ENCODE results near the gene BLOC1S1. TPM values are rescaled to one million over a fixed set of nuclear protein-coding genes. Genes with fewer than 3 reads are reported as not detected.

BLOC1S1 gene
- total and polyA plus RNA-seq, 4 experiments from 2014 or later = 75.1 to 87.1 (median 83.7) TPM

- Histone ChIP-seq H3K27me3 (ENCODE audit: insufficient read depth, low read length) (no peaks in the 10 kb centered on the region), H3K4me3 (ENCODE audit: low read length in 2 of 2) (no peak overlapping the region), H3K9me3 (ENCODE audit: control insufficient read depth in 1 of 2, low read length in 2 of 2) (no peaks in the 10 kb centered on the region), H3K4me1 (ENCODE audit: insufficient read depth, low read length) (no peaks in the 10 kb centered on the region), H3K27ac (ENCODE audit: low read depth, low read length) (no peak overlapping the region), H3K36me3 (ENCODE audit: insufficient read depth, low read length) (no peaks in the 10 kb centered on the region)
- Mint-ChIP-seq H3K9me3 (no peaks in the 10 kb centered on the region), H3K4me3 (no peak overlapping the region), H3K36me3 (no peaks in the 10 kb centered on the region), H3K27me3 (peaks cover 2% of the 10 kb centered on the region in 2 donors), H3K4me1 (no peaks in the 10 kb centered on the region), H3K27ac (no peak overlapping the region)
- no peak for DNase-seq
- ChIA-PET CTCF (ENCODE audit: partially characterized antibody) (interaction anchor here (1.0 kb wide), 1 partner anchor 22 kb away, joined by 3 read pairs; no protein-coding TSS in a partner anchor), POLR2A (ENCODE audit: partially characterized antibody) (no interaction called here)
- intact Hi-C loops (cut with micrococcal nuclease) = no loop called here
Measured at GRCh38 chr12:55699471-55700055, 16.3 kb upstream of the BLOC1S1 start.

GRCh38 chr12:55700255-55701018 is 15.4 kb upstream of the BLOC1S1 start:
- peaks cover 2% of the 10 kb centered on the region in 2 donors for H3K27me3 Mint-ChIP-seq
- no peaks in the 10 kb centered on the region for H3K9me3 Mint-ChIP-seq
- no peaks in the 10 kb centered on the region for H3K36me3 Mint-ChIP-seq
- intact Hi-C loops (cut with micrococcal nuclease) = no loop called here
- no peaks in the 10 kb centered on the region for H3K27me3 ChIP-seq (ENCODE audit: insufficient read depth, low read length)
- no peak for DNase-seq
- no peak overlapping the region for H3K4me3 Mint-ChIP-seq
- H3K4me3 ChIP-seq (ENCODE audit: low read length in 2 of 2) = no peak overlapping the region
- H3K4me1 Mint-ChIP-seq = no peaks in the 10 kb centered on the region
- no peak overlapping the region for H3K27ac Mint-ChIP-seq
- H3K4me1 ChIP-seq (ENCODE audit: insufficient read depth, low read length) = no peaks in the 10 kb centered on the region
- H3K36me3 ChIP-seq (ENCODE audit: insufficient read depth, low read length) = no peaks in the 10 kb centered on the region
- ChIA-PET POLR2A (ENCODE audit: partially characterized antibody) (no interaction called here), CTCF (ENCODE audit: partially characterized antibody) (no interaction called here)
- no peaks in the 10 kb centered on the region for H3K9me3 ChIP-seq (ENCODE audit: control insufficient read depth in 1 of 2, low read length in 2 of 2)
- no peak overlapping the region for H3K27ac ChIP-seq (ENCODE audit: low read depth, low read length)

- no peaks in the 10 kb centered on the region for H3K36me3 Mint-ChIP-seq
- no peak for DNase-seq
- H3K4me1 ChIP-seq (ENCODE audit: insufficient read depth, low read length) = peaks cover 5% of the 10 kb centered on the region
- ChIA-PET CTCF (ENCODE audit: partially characterized antibody) (no interaction called here), POLR2A (ENCODE audit: partially characterized antibody) (no interaction called here)
- intact Hi-C loops (cut with micrococcal nuclease) = no loop called here
- peaks cover 4 to 7% (median 6%) of the 10 kb centered on the region in 4 donors for H3K4me1 Mint-ChIP-seq
- H3K27me3 ChIP-seq (ENCODE audit: insufficient read depth, low read length) = peaks cover 5% of the 10 kb centered on the region
- H3K27ac ChIP-seq (ENCODE audit: low read depth, low read length) = no peak overlapping the region
- no peak overlapping the region for H3K4me3 ChIP-seq (ENCODE audit: low read length in 2 of 2)
- no peak overlapping the region for H3K4me3 Mint-ChIP-seq
- H3K27ac Mint-ChIP-seq = no peak overlapping the region
- H3K36me3 ChIP-seq (ENCODE audit: insufficient read depth, low read length) = no peaks in the 10 kb centered on the region
- H3K9me3 Mint-ChIP-seq = no peaks in the 10 kb centered on the region
- H3K27me3 Mint-ChIP-seq = peaks cover 5 to 10% of the 10 kb centered on the region in 2 donors
- no peaks in the 10 kb centered on the region for H3K9me3 ChIP-seq (ENCODE audit: control insufficient read depth in 1 of 2, low read length in 2 of 2)
Measured at GRCh38 chr12:55702861-55703260, 13.0 kb upstream of the BLOC1S1 start.

GRCh38 chr12:55703288-55703687 is 12.6 kb upstream of the BLOC1S1 start:
- H3K36me3 ChIP-seq (ENCODE audit: insufficient read depth, low read length) = no peaks in the 10 kb centered on the region
- intact Hi-C loops (cut with micrococcal nuclease) = no loop called here
- peaks cover 7% of the 10 kb centered on the region for H3K4me1 ChIP-seq (ENCODE audit: insufficient read depth, low read length)
- ChIA-PET CTCF (ENCODE audit: partially characterized antibody) (no interaction called here), POLR2A (ENCODE audit: partially characterized antibody) (no interaction called here)
- Mint-ChIP-seq H3K27ac (peak overlapping the region in 2 of 7 donors; percentile 29 to 57), H3K9me3 (no peaks in the 10 kb centered on the region), H3K4me3 (peak overlapping the region in 1 of 8 donors; percentile 5), H3K27me3 (peaks cover 7 to 12% of the 10 kb centered on the region in 2 donors), H3K4me1 (peaks cover 8 to 12% (median 10%) of the 10 kb centered on the region in 4 donors), H3K36me3 (no peaks in the 10 kb centered on the region)
- H3K27me3 ChIP-seq (ENCODE audit: insufficient read depth, low read length) = peaks cover 5% of the 10 kb centered on the region
- H3K27ac ChIP-seq (ENCODE audit: low read depth, low read length) = no peak overlapping the region
- DNase-seq = no peak
- no peak overlapping the region for H3K4me3 ChIP-seq (ENCODE audit: low read length in 2 of 2)
- H3K9me3 ChIP-seq (ENCODE audit: control insufficient read depth in 1 of 2, low read length in 2 of 2) = no peaks in the 10 kb centered on the region

GRCh38 chr12:55703901-55704761 is 11.7 kb upstream of the BLOC1S1 start:
- H3K4me3 ChIP-seq (ENCODE audit: low read length in 2 of 2) = no peak overlapping the region
- DNase-seq = no peak
- CTCF ChIA-PET (ENCODE audit: partially characterized antibody) = no interaction called here
- intact Hi-C loops (cut with micrococcal nuclease) = no loop called here
- Mint-ChIP-seq H3K9me3 (no peaks in the 10 kb centered on the region), H3K27me3 (peaks cover 10 to 17% of the 10 kb centered on the region in 2 donors), H3K4me1 (peaks cover 13 to 20% (median 17%) of the 10 kb centered on the region in 4 donors), H3K27ac (no peak overlapping the region), H3K4me3 (no peak overlapping the region), H3K36me3 (no peaks in the 10 kb centered on the region)
- H3K27me3 ChIP-seq (ENCODE audit: insufficient read depth, low read length) = peaks cover 5% of the 10 kb centered on the region
- no peaks in the 10 kb centered on the region for H3K9me3 ChIP-seq (ENCODE audit: control insufficient read depth in 1 of 2, low read length in 2 of 2)
- H3K27ac ChIP-seq (ENCODE audit: low read depth, low read length) = no peak overlapping the region
- POLR2A ChIA-PET (ENCODE audit: partially characterized antibody) = no interaction called here
- H3K4me1 ChIP-seq (ENCODE audit: insufficient read depth, low read length) = peaks cover 14% of the 10 kb centered on the region
- no peaks in the 10 kb centered on the region for H3K36me3 ChIP-seq (ENCODE audit: insufficient read depth, low read length)

- intact Hi-C loops (cut with micrococcal nuclease) = no loop called here
- peaks cover 13 to 22% (median 18%) of the 10 kb centered on the region in 4 donors for H3K4me1 Mint-ChIP-seq
- ChIA-PET CTCF (ENCODE audit: partially characterized antibody) (interaction anchor here (0.8 to 1.3 kb wide), 2 partner anchors 10 to 15 kb away, joined by 3 to 6 read pairs; partner anchors contain the start of gene BLOC1S1), POLR2A (ENCODE audit: partially characterized antibody) (interaction anchor here (2.6 kb wide), 1 partner anchor 11 kb away, joined by 14 read pairs; the partner anchor contains the start of gene BLOC1S1)
- no peaks in the 10 kb centered on the region for H3K9me3 ChIP-seq (ENCODE audit: control insufficient read depth in 1 of 2, low read length in 2 of 2)
- peak overlapping the region in 1 of 7 donors; percentile 20 for H3K27ac Mint-ChIP-seq
- H3K27me3 Mint-ChIP-seq = peaks cover 10 to 18% of the 10 kb centered on the region in 2 donors
- no peak for DNase-seq
- peak overlapping the region in 1 of 8 donors; percentile 5 for H3K4me3 Mint-ChIP-seq
- peaks cover 14% of the 10 kb centered on the region for H3K4me1 ChIP-seq (ENCODE audit: insufficient read depth, low read length)
- no peak overlapping the region for H3K4me3 ChIP-seq (ENCODE audit: low read length in 2 of 2)
- H3K36me3 ChIP-seq (ENCODE audit: insufficient read depth, low read length) = no peaks in the 10 kb centered on the region
- H3K27me3 ChIP-seq (ENCODE audit: insufficient read depth, low read length) = peaks cover 5% of the 10 kb centered on the region
- H3K9me3 Mint-ChIP-seq = no peaks in the 10 kb centered on the region
- no peak overlapping the region for H3K27ac ChIP-seq (ENCODE audit: low read depth, low read length)
- no peaks in the 10 kb centered on the region for H3K36me3 Mint-ChIP-seq
Measured at GRCh38 chr12:55704824-55705718, 10.8 kb upstream of the BLOC1S1 start.
